Adipose tissue (tissue), 3 donors: ENCODE data around the gene PLET1. TPM values are rescaled to one million over a fixed set of nuclear protein-coding genes. Genes with fewer than 3 reads are reported as not detected.
A peak's percentile ranks its signal among the peaks of the same experiment; 100 is the strongest.

Source experiments
- H3K27ac ChIP-seq: one replicate; pipeline ENCODE4 v1.5.1; 2013; ENCODE audit warnings: low read depth, low read length
- WGBS, 3 donors: extraction: QIAGEN DNeasy Blood & Tissue Kit; methylation state at CpG; one replicate each; pipeline ENCODE4 v1.1.7; 2013; 5-methylcytosine and 5-hydroxymethylcytosine counted together
- polyA plus RNA-seq, 3 donors: library from polyadenylated mRNA; stranded (reverse); fragments of 200-250 nt; gene quantifications; one replicate each; pipeline ENCODE4 v1.2.3, GENCODE V29; 2013
- donor health status: healthy with polysubstance abuse.
- donor health status: Bipolar disorder and iron deficiency.
- donor health status: healthy.

PLET1 gene
- polyA plus RNA-seq, 3 donors = not detected

DNA sequence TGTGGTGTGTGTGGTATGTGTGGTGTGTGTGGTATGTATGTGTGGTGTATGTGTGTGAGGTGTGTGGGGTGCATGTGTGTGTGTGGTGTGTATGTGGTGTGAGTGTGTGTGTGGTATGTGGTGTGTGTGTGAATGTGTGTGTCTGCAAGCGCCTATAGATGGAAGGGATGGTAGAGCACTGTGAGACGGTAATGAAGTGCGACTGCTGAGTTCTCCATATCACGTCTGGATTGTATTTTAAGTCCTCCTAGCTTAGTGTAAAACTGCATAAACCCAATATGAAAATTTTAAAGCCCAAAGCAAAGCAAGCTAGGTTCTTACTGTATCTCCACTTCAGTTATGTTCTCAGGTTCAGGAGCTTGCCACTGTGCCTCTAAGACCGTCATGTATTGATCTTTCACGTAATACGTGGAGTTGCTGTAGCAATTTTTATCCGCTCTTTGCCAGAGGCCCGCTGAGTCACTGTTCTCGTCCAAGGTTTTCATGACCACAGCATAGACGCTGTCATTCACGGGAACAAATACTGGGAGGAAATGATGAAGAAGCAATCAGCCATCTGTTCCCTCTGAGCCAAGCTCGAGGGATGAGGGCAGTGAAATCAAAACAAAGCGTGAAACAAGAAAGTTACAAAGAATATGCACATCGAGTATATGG, 5.5 kb downstream of the PLET1 start:
- 40 to 55% (median 52%) methylated on average over 15 of the region's 15 CpGs for WGBS, 3 donors
- H3K27ac ChIP-seq = no peak overlapping the region

DNA sequence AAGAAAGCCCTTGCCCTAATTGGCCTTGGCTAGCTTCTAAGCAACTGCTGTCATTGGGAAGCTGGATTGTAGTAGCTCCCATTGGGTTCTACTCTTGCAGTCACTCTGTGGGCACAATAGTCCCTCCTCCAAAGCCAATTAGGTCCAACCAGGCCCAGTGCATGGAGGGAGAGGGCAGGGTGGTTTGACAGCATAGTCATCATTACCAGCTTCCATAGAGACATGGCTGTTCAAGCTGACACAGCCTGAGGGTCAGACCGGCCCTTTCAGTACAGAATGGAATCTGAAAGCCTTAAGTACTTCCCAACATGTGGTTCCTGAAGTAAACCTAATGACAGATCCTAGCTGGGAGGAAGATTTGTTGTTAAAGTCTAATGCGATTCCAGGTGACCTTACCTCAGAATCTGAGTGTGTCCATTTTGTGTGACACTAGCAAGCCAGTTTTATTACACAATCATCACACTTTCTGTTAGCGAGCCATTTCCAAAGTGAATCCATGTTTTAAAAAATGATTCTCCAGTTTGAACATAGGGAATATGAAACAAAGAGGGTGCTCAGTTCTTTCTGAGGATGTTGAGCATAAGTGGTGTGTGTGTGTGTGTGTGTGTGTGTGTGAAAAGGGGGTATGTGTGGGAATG, 6.9 kb downstream of the PLET1 start:
- WGBS, 3 donors = 91 to 96% (median 95%) methylated on average over 3 of the region's 3 CpGs
- no peak overlapping the region for H3K27ac ChIP-seq

DNA sequence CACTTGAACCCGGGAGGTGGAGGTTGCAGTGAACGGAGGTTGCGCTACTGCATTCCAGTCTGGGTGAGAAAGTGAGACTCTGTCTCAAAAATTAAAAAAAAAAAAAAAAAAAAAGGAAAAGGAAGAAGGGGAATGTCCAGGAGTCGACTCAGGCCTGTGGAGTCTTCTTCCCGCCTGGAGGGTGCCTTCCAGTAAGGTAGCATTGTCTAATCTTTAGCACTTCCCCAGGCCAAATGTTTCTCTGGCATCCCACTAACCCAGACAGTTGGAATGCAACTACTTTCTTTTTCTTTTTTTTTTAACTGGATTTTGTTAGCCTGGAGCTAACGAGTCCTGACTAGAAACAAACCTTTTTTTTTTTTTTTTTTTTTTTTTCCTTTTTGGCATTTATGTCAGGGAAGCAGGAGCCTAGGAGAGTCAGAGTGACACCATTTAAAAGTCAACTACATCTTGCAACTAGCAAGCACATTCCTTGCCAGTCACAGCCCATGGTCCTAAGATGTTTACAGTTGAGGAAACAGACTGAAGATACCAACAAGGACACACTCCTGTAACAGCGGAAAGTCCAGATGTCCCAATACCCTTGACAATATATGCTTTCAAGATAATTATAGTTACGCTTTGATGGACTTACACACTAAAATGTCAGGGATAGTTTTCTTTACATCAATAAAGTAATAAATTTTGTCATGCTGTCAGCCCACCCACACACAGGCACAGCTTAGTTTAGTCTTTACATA, 10.6 kb downstream of the PLET1 start:
- H3K27ac ChIP-seq = no peak overlapping the region
- 80 to 91% (median 90%) methylated on average over 8 of the region's 8 CpGs for WGBS, 3 donors

DNA sequence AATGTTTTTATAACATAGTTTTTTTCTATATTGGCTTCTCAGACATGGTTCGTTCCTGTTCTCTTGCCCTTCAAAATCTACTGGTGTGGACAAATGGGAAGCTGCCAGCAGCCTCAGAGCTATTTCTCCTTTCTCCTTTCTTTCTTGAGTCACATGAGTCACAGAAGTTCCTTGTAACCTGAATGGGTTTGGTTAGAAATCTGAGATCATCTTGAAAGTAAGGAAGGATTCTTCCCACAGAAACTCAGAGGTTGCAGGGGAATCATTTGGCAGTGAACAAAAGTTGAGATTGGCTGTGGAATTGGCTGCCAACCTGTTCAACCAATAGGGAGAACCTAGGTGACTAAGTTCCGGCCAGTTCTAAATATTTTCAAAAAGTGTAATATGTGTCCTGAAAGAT, 12.5 kb downstream of the PLET1 start:
- WGBS, 3 donors = 80 to 97% (median 82%) methylated on average over 2 of the region's 2 CpGs
- no peak overlapping the region for H3K27ac ChIP-seq

DNA sequence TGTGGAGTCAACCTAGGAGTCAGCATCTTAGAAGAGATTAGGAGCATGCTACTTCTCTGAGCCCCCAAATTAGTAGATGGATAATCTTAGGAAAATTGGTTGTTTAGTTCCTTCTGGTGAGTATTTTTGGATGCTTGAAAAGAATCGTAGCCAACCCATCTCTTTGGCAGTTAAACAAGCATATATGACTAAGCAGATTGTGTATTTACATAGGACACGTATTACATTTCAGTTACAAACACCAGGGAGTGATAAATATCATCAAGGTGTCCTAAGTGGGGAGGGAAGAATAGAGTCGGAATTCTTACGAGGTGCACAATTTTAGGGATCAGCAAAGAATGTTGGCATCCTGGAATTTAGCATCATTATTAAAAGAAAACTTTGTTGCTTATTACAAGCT, 13.5 kb downstream of the PLET1 start:
- whole genome bisulfite sequencing, 3 donors = 53 to 60% (median 59%) methylated on average over 4 of the region's 4 CpGs
- no peak overlapping the region for H3K27ac ChIP-seq

DNA sequence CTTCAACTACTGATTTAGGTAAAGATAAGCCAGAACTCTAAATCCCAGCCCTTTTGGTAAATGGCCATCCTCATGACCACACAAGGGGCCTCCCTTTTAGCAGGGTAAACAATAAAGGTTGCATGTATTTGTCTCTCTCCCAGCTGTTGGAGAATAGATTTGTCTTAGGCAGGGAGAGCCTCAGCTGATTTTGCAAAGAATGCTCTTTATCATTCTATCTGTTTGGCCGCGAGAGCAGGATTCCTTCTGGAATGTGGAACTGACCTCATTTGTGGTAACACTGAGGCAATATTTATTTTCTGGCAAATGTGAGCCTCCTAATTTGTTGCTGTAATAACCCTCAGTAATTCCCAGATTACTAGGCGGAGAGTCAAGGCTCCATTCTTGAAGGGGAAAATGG, 19.2 kb downstream of the PLET1 start:
- WGBS, 3 donors = 59 to 78% (median 62%) methylated on average over 3 of the region's 3 CpGs
- no peak overlapping the region for H3K27ac ChIP-seq

DNA sequence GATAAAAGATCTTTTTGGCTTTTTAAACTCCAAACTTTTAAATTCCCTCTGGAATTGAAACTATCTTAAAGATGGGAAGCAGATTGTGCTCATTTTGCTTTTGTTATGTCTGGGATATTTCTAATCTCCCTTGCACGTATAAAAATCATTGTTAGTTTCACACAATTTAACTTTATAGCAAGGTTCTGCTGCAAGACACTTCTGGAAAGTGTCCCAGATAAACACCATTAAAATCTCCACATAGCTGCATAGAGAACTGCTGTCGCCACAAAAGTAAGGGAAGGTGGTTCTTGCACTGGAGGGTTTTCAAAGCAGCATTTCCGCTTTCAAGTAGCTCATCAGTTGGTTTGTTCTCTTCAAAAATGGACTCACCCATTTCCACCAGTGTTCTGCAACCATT, 22.6 kb downstream of the PLET1 start:
- no peak overlapping the region for H3K27ac ChIP-seq
- WGBS, 3 donors = 82 to 94% (median 85%) methylated on average over 3 of the region's 3 CpGs

DNA sequence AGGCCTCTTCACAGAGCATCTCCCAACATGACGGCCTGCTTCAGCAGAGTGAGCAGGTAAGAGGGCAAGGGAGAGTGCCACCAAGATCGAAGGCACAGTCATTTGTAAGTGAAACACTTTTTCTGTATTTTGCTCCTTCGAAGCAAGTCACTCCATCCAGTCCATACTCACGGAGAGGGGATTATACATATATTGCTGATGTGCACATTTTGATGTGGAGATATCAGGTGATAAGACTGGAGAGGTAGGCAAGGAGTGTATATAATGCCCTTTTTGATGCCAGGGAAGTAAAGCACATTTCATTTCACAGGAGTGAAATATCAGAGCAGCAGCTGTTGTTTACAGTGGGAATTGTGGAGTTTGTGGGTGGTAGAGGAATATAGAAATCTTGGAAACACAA, 23.2 kb downstream of the PLET1 start:
- WGBS, 3 donors = 95 to 96% (median 96%) methylated on average over 4 of the region's 4 CpGs
- no peak overlapping the region for H3K27ac ChIP-seq

DNA sequence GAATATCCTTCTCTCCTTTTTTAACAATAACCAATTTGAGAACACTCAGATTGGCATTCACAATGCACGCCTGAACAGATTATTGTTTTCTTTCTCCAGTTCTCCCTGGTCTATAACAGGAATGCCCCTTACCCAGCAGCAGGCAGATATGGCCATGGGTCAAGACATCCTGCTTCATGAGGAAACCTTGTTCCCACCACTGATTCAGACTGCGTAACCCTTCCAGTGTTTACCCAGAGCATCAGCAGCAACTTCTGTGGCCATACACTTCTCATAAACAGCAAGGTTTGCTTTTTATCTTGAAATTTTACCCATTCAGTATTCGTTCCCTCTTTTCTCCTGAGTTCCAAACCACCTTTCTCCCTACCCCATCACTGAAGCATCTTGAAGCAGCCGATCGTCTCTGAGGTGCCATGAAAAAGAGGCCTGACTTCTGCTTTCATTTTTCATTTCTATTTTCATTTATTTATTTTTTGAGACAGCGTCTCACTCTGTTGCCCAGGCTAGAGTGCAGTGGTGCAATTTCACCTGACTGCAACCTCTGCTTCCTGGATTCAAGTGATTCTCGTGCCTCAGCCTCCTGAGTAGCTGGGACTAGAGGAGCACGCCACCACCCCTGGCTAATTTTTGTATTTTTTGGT, 24.8 kb downstream of the PLET1 start:
- no peak overlapping the region for H3K27ac ChIP-seq
- 93 to 98% (median 95%) methylated on average over 8 of the region's 8 CpGs for WGBS, 3 donors

DNA sequence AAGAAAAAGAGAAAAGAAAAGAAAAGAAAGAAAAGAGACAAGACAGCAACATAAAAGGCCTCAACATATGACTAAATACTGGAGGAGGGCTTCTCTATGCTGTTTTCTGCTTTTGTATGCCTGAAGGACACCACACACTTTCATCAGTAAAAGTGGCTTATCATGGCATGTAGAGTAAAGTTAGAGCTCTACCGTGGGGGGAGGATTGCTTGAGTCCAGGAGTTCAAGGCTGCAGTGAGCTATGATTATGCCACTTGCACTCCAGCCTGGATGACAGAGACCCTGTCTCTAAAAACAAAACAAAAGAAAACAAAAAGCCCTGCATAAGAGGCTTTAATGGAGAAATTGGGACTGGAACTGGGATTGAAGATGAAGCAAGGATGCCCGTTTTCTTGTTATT, 28.7 kb downstream of the PLET1 start:
- H3K27ac ChIP-seq = no peak overlapping the region
- 66 to 82% (median 82%) methylated on average over 2 of the region's 2 CpGs for WGBS, 3 donors

DNA sequence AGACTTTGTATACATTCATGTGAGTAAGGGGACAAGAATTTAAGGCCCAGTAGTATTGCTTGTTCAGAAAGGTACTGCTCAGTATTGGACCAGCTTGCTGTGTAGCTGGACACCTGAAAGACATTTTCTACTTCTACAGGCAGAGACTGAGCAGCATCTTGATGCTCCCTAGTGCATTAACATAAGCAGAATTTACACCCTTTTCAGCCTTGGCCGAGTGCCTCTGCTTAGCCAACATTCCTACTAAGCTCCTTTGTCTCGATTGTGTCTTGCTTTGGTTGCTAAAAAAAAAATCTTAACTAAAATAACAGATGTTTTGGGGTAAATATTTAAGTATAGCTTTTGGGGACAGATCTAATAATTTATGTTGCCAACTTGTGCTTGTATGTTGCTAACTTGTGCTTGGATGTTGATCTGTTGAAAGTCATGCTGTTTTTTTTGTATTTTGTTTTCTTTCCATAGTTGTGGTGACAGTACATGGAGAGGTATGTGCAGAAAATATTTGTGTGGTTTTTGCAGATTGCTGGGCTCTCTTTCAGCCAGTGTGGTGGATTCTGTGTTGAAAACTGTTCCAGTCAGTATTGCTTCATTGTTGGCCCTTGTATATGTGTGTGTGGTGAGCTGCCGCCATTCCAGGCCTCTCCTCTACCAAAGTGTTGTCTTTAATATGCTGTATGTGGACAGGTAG, 30.8 kb downstream of the PLET1 start:
- WGBS, 3 donors = 62 to 84% (median 77%) methylated on average over 3 of the region's 3 CpGs
- H3K27ac ChIP-seq = no peak overlapping the region

DNA sequence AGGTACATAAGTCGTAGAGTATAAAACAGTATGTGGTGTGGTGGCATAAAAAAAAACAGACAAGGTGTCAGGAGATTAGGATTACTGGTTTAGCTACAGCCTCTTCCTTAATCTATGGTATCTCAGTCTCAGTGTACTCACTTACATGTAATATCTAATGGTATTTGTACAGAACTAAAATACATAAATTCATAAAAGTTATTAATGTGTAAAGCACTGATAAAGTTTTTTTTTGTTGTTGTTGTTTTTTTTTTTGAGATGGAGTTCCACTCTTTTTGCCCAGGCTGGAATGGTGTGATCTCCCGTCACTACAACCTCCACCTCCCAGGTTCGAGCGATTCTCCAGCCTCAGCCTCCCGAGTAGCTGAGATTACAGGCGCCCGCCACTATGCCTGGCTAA, 31.5 kb downstream of the PLET1 start:
- 93 to 98% (median 95%) methylated on average over 7 of the region's 7 CpGs for WGBS, 3 donors
- no peak overlapping the region for H3K27ac ChIP-seq

DNA sequence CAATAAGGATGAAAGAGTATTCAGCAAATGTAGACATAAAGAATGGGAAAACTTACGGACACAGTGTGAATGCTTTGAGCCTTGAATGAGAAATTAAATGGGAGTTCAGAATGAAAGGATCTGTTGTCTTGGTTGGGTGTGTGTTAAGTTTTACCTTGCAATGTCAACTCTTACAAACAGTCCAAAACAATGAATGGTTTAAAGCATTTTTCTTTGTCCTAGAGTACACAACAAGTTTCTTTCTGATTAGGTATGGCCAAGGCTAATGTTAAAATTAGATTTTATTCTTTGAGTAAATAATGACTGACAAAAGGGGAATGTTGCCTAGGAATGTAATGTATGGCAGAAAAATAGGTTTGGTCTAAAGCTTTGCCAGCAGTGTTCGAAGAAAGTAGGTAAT, 32.0 kb downstream of the PLET1 start:
- 86 to 97% (median 97%) methylated on average over 2 of the region's 2 CpGs for WGBS, 3 donors
- no peak overlapping the region for H3K27ac ChIP-seq

DNA sequence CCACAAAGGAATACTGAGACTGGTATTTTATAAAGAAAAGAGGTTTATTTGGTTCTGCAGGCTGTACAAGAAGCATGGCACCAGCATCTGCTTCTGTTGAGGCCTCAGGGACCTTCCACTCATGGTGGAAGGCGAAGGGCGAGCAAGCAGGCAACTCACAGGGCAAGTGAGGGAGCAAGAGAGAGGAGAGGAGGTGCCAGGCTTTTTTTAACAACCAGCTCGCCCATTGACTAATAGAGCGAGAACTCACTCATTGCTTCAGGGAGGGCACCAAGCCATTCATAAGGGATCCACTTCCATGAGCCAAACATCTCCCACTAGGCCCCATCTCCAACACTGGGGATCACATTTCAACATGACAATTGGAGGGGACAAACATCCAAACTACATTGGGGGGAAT, 33.2 kb downstream of the PLET1 start:
- H3K27ac ChIP-seq = no peak overlapping the region
- 75 to 92% (median 92%) methylated on average over 4 of the region's 4 CpGs for WGBS, 3 donors

DNA sequence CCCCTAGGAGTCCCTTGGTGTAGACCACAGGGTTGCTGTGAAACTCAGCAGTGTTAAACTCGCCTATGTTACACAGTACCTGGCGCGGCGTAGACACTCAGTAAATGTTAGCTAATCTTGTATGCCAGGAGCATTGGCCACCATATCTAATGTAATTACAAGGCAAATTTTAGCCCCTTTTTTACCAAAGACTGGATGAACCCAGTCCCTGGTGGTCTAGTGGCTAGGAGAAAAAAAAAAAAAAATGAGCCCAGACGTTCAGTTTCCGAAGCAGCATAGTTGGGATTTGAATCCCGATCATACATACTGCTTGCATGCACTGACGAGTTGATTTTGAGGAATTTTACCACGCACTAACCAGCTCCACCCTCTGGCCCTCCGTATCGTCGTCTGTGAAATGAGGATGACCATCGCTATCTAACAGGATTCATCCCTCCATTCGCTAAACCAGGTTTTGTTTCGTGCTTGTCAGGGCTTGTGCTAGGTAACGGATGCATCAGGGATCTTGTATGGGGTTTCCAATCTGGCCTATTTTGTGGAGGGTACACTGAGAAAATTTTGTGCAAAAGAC, 33.7 kb downstream of the PLET1 start:
- peak overlapping the region; percentile 84 for H3K27ac ChIP-seq
- 6 to 9% (median 7%) methylated on average over 16 of the region's 16 CpGs for WGBS, 3 donors

DNA sequence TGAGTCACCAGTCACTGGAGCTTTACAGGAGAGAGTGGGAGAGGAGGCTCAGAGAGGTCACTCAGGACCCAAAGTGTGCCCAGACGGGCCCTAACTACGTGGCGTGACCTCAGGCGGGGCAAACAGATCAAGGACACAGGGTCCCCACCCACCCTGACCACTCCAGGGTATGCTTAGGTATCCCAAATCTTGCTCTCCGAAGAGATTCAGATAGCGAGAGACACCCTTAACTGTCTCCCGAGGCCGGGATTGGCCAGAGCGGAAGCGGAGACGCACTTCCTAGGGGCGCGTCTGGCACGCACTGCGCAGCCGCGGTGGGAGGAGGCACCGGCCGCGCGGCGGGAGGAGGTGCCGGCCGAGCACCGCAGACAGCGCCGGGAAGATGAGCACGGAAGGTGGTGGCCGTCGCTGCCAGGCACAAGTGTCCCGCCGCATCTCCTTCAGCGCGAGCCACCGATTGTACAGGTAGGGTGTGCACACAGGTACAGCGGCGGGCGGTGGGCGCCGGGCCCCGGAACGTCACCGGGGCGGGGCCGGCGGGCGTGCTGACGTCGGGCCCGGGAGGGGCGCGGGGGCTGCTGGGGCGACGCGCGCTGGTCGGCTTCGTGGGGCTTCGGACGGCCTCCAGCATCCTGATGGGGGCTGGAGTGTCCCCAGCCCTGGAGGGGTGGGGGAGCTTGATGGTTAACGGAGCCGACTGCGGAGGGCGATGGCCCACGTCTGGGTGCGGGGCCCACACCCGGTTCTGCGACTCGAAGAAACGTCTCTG, 34.4 kb downstream of the PLET1 start, which contains the start of gene PTS:
PTS (plus strand) TSS at position 367 of the 769 bp plus-strand sequence; CDS start at position 383, 16 bp downstream.
- 0 to 1% (median 0%) methylated on average over 62 to 70 of the region's 70 CpGs for WGBS, 3 donors

DNA sequence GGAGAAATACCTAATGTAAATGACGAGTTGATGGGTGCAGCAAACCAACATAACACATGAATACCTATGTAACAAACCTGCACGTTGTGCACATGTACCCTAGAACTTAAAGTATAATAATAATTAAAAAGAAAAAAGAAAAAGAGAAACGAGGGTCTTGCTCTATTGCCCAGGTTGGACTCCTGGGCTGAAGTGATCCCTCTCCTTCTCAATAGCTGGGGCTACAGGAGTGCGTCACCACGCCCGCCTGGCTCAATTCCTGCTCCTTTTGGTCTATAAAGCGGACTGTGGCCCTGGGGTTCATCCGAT, 35.0 kb downstream of the PLET1 start:
- H3K27ac ChIP-seq = peak overlapping the region; percentile 84
- WGBS, 3 donors = 24 to 49% (median 39%) methylated on average over 7 to 8 of the region's 8 CpGs

More for the DNA sequence above, 34.4 kb downstream of the PLET1 start, which contains the start of gene PTS:
- H3K27ac ChIP-seq = peak within 1 kb of the TSS; percentile 84
